ENCODE data around the gene HPCA.

- TF ChIP-seq POLR2AphosphoS5 (IDR thresholded peaks at IDR 0.05; ENCODE audit: borderline replicate concordance, low read depth, low read length) = no peak
- no peak for TF ChIP-seq EZH2 (IDR thresholded peaks at IDR 0.05)
Measured at GRCh38 chr1:32898958-32899357, 12.7 kb downstream of the HPCA start.

Data from SK-N-MC (cell line).